ENCODE data around the gene ZFR. TPM values are rescaled to one million over a fixed set of nuclear protein-coding genes. Genes with fewer than 3 reads are reported as not detected.

Gene ZFR
- total RNA-seq, 1 experiment from 2014 or later = 62.4 TPM

DNA sequence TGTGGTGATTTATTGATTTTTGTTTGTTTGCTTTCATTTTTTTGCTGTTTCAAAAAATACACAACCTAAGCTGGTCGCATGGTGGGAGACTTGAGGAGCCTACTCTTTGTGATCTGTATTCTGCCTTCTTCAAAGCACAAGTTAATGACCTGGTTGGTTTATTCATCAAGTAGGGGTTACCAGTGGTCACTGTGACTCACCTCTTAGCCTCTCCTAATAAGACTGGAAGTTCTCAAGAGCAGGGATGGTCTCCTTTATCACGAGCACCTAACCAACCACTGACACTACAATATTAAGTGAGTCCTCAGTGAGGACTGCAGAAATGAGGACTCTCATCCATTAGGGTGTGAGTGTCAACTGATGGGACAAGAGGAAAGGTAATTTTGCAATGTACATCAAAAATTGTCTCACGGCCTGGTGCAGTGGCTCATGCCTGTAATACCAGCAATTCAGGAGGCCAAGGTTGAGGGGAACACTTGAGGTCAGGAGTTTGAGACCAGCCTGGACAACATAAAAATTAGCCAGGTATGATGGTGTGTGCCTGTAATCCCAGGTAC, 118.2 kb downstream of the ZFR start:
- Histone ChIP-seq H2BK20ac (ENCODE audit: low read depth, low read length, poor library complexity, severe bottlenecking) (no peak overlapping the region), H3K4me1 (ENCODE audit: insufficient read depth, low read length) (no peaks in the 10 kb centered on the region), H3K56ac (ENCODE audit: insufficient read length, low read depth, low read length) (no peak overlapping the region), H4K91ac (ENCODE audit: insufficient read length, low read depth, low read length) (no peak overlapping the region), H3K27ac (ENCODE audit: insufficient read length, low read depth, low read length) (no peak overlapping the region), H3K18ac (ENCODE audit: insufficient read length, low read depth, low read length) (no peak overlapping the region), H4K8ac (replicated peaks; ENCODE audit: insufficient read length, low read depth, low read length) (no peak overlapping the region), H3K9ac (ENCODE audit: extremely low read depth, insufficient read length, low read length) (no peak overlapping the region), H3K79me2 (ENCODE audit: insufficient read depth, low read length) (no peaks in the 10 kb centered on the region), H3K9me3 (ENCODE audit: control insufficient read depth, low read depth, low read length) (no peaks in the 10 kb centered on the region), H2BK120ac (ENCODE audit: low read depth, low read length, poor library complexity, severe bottlenecking) (no peak overlapping the region), H3K23me2 (ENCODE audit: insufficient read length, low read depth, low read length, poor library complexity, severe bottlenecking) (no peaks in the 10 kb centered on the region), H3K14ac (ENCODE audit: insufficient read depth, low read length) (no peak overlapping the region), H4K20me1 (ENCODE audit: control insufficient read depth, insufficient read depth, insufficient read length) (no peaks in the 10 kb centered on the region), H3K23ac (ENCODE audit: insufficient read length, low read depth, low read length) (no peak overlapping the region), H2BK5ac (ENCODE audit: insufficient read length, low read length) (no peak overlapping the region), H3K27me3 (ENCODE audit: insufficient read depth, low read length) (no peaks in the 10 kb centered on the region), H3K79me1 (ENCODE audit: insufficient read depth, low read depth, low read length, poor library complexity, severe bottlenecking) (no peaks in the 10 kb centered on the region), H2AK5ac (ENCODE audit: insufficient read length, low read length) (no peak overlapping the region), H3K4ac (ENCODE audit: low read depth, low read length) (no peak overlapping the region), H2BK15ac (ENCODE audit: low read depth, low read length) (no peak overlapping the region), H2AFZ (ENCODE audit: low read length) (no peak overlapping the region), H2BK12ac (ENCODE audit: insufficient read length, low read depth, low read length) (no peak overlapping the region), H3T11ph (ENCODE audit: low read length) (no peak overlapping the region), H4K5ac (ENCODE audit: insufficient read length, low read depth, low read length) (no peak overlapping the region), H3K4me2 (ENCODE audit: insufficient read depth, insufficient read length, low read length) (no peak overlapping the region)
- H3K36me3 Mint-ChIP-seq (ENCODE audit: insufficient read depth in 1 of 3, low read depth in 3 of 3) = peaks cover 0 to 5% (median 0%) of the 10 kb centered on the region in 3 experiments; a peak in 2 of 7 replicates
- H3K27me3 Mint-ChIP-seq (ENCODE audit: low read depth) = no peaks in the 10 kb centered on the region
- H3K9me3 Mint-ChIP-seq = peaks cover 5 to 6% of the 10 kb centered on the region in 2 experiments; a peak in 4 of 5 replicates
- H3K4me3 Mint-ChIP-seq = no peak overlapping the region
- WGBS (ENCODE audit: extremely low coverage, insufficient read length, low lambda C conversion rate) = no CpG with 5 or more reads among the region's 3 CpGs
- TF ChIP-seq, protein P1, sequence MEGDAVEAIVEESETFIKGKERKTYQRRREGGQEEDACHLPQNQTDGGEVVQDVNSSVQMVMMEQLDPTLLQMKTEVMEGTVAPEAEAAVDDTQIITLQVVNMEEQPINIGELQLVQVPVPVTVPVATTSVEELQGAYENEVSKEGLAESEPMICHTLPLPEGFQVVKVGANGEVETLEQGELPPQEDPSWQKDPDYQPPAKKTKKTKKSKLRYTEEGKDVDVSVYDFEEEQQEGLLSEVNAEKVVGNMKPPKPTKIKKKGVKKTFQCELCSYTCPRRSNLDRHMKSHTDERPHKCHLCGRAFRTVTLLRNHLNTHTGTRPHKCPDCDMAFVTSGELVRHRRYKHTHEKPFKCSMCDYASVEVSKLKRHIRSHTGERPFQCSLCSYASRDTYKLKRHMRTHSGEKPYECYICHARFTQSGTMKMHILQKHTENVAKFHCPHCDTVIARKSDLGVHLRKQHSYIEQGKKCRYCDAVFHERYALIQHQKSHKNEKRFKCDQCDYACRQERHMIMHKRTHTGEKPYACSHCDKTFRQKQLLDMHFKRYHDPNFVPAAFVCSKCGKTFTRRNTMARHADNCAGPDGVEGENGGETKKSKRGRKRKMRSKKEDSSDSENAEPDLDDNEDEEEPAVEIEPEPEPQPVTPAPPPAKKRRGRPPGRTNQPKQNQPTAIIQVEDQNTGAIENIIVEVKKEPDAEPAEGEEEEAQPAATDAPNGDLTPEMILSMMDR (conservative IDR thresholded peaks at IDR 0.05) = no peak
- DNase-seq = no peak
- H3K4me1 Mint-ChIP-seq = peaks cover 2 to 9% of the 10 kb centered on the region in 2 experiments; a peak in 2 of 4 replicates
- H3K27ac Mint-ChIP-seq = no peak overlapping the region
